Ascending aorta (tissue), 2 donors: ENCODE results near the gene OR2A14. TPM values are rescaled to one million over a fixed set of nuclear protein-coding genes. Genes with fewer than 3 reads are reported as not detected.
"Not testable (repeated sequence)": the region's sequence is repeated elsewhere in the genome, so short reads cannot be mapped to it uniquely, and the experiment has no call there.

Experiments used
- DNase-seq, 2 donors: peaks; one replicate each; pipeline ENCODE4 v3.0.0-alpha.2; 2019; ENCODE audit warnings: low spot score in 2 of 2
- H3K27ac ChIP-seq, 2 donors: fragments of 200-600 bp; sonication (generic); one replicate each; pipeline ENCODE4 v1.5.1; 2016 to 2017; ENCODE audit warnings: mild to moderate bottlenecking in 1 of 2
- H3K27me3 ChIP-seq: fragments of 200-600 bp; sonication (generic); one replicate; pipeline ENCODE4 v1.5.1; 2017
- H3K36me3 ChIP-seq, 2 donors: fragments of 200-600 bp; sonication (generic); one replicate each; pipeline ENCODE4 v1.5.1; 2016
- H3K4me1 ChIP-seq, 2 donors: fragments of 200-600 bp; sonication (generic); one replicate each; pipeline ENCODE4 v1.5.1; 2016 to 2017; ENCODE audit warnings: mild to moderate bottlenecking in 1 of 2
- H3K4me3 ChIP-seq, 2 donors: fragments of 200-600 bp; sonication (generic); one replicate each; pipeline ENCODE4 v1.5.1; 2016 to 2017; ENCODE audit warnings: mild to moderate bottlenecking in 1 of 2
- H3K9me3 ChIP-seq, 2 donors: fragments of 200-600 bp; sonication (generic); one replicate each; pipeline ENCODE4 v1.5.1; 2016
- CTCF ChIP-seq, 3 experiments: fragments of 200-600 bp in 2 of 3; fragments of 450-650 bp in 1 of 3; sonication (generic) in 2 of 3; IDR thresholded peaks; one replicate each; pipeline ENCODE4 v1.5.1; 2016 to 2019; ENCODE audit warnings: antibody characterized with exemption in 3 of 3, mild to moderate bottlenecking in 1 of 3, moderate library complexity in 1 of 3
- intact Hi-C: fragments of 100-400 bp; cut with DNase I; formaldehyde crosslinking; loops from one replicate; pipeline ENCODE4 v1.15.1; 2023
- total RNA-seq: library from RNA; depleted of rRNA; stranded (reverse); fragments of >200 nt; gene quantifications from one replicate; pipeline ENCODE4 v1.1.0, GENCODE V29; 2016

The OR2A14 gene
- total RNA-seq, 1 donor from 2014 or later: not detected

GRCh38 chr7:144158861-144159260, 35.9 kb downstream of the OR2A14 start:
- Histone ChIP-seq H3K27me3 (no peaks in the 10 kb centered on the region), H3K4me3 (no peak overlapping the region), H3K36me3 (no peaks in the 10 kb centered on the region), H3K4me1 (no peaks in the 10 kb centered on the region), H3K9me3 (no peaks in the 10 kb centered on the region), H3K27ac (no peak overlapping the region)
- TF ChIP-seq CTCF (IDR thresholded peaks at IDR 0.05): no peak
- intact Hi-C loops: no loop called here
- no peak for DNase-seq

DNA sequence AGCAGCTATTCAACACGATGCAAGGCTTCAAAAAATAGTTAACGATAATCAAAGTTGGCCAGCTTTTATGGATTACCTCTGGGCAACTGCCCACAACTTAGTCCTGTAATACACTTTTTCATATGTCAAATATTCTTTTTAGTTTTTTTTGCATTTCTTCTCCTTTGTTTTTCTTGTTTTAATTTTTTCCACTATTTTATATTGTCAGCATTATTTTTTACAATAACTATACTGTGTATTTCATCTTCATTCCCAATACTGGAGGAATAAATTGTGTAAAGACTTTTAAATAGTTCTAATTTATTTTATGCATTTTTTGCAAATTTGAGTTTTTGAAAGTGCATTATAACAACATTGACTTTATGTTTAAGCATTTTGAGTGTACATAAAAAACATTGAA, 41.8 kb downstream of the OR2A14 start:
- Histone ChIP-seq H3K36me3 (no peaks in the 10 kb centered on the region), H3K27ac (no peak overlapping the region), H3K4me1 (no peaks in the 10 kb centered on the region), H3K9me3 (no peaks in the 10 kb centered on the region), H3K4me3 (no peak overlapping the region), H3K27me3 (no peaks in the 10 kb centered on the region)
- intact Hi-C loops: no loop called here
- no peak for TF ChIP-seq CTCF (IDR thresholded peaks at IDR 0.05)
- DNase-seq: no peak

DNA sequence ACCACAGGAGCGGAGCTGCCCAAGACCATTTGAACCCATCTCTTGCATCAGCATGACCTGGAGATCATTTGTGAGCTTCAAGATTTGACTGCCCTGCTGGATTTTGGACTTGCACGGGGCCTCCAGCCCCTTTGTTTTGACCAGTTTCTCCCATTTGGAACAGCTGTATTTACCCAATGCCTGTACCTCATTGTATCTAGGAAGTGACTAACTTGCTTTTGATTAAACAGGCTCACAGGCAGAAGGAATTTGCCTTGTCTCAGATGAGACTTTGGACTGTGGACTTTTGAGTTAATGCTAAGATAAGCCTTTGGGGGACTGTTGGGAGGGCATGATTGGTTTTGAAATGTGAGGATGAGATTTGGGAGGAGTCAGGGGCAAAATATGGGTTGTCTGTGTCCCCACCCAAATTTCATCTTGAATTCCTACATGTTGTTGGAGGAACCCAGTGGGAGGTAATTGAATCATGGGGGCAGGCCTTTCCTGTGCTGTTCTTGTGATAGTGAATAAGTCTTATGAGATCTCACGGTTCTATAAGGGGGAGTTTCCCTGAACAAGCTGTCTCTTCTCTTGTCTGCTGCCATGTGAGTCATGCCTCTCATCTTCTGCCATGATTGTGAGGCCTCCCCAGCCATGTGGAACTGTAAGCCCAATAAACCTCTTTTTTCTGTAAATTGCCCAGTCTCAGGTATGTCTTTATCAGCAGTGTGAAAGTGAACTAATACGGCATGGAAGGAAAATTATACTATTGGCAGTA, 48.8 kb downstream of the OR2A14 start:
- intact Hi-C loops, H3K27me3 ChIP-seq, H3K9me3 ChIP-seq, DNase-seq, H3K4me1 ChIP-seq, H3K36me3 ChIP-seq, H3K27ac ChIP-seq, H3K4me3 ChIP-seq: not testable (repeated sequence)

- Histone ChIP-seq H3K27ac (no peak overlapping the region), H3K36me3 (no peaks in the 10 kb centered on the region), H3K4me3 (no peak overlapping the region), H3K4me1 (no peaks in the 10 kb centered on the region), H3K9me3 (no peaks in the 10 kb centered on the region), H3K27me3 (no peaks in the 10 kb centered on the region)
- intact Hi-C loops: loop anchor here (5.0 kb wide), 1 partner anchor 218 kb away; no protein-coding TSS in a partner anchor
- TF ChIP-seq CTCF (IDR thresholded peaks at IDR 0.05): no peak
- no peak for DNase-seq
These were observed 51.6 kb downstream of the OR2A14 start for GRCh38 chr7:144174613-144175012.

- H3K4me1 ChIP-seq, H3K27me3 ChIP-seq, DNase-seq, H3K36me3 ChIP-seq, H3K9me3 ChIP-seq, H3K4me3 ChIP-seq, H3K27ac ChIP-seq: not testable (repeated sequence)
- peak in 2 of 3 experiments; percentile 31 to 44 for TF ChIP-seq CTCF (IDR thresholded peaks at IDR 0.05)
- intact Hi-C loops: loop anchor here (5.0 kb wide), 1 partner anchor 214 kb away; no protein-coding TSS in a partner anchor
These were observed 55.6 kb downstream of the OR2A14 start for GRCh38 chr7:144178380-144179164.

DNA sequence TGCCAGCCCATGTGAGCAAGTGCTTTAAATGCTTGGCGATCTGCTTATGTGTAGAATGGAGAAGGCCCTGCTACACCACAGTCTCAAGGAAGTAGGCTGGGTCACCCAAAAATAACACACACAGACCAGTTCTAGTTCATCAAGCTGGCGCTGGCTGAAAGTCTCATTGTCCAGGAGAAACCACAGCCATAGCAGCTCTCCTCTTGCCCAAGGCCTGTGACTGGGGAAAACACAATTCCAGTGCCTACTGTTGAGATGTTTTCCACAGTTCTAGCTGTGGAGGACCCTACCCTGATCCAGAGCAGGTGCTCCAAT, 56.1 kb downstream of the OR2A14 start:
- not testable (repeated sequence) for H3K27me3 ChIP-seq, H3K36me3 ChIP-seq
- intact Hi-C loops: loop anchor here (5.0 kb wide), 1 partner anchor 213 kb away; no protein-coding TSS in a partner anchor

More for the DNA sequence above, 56.1 kb downstream of the OR2A14 start:
- DNase-seq, H3K9me3 ChIP-seq, H3K4me3 ChIP-seq, H3K4me1 ChIP-seq, H3K27ac ChIP-seq: not testable (repeated sequence)

Other genes starting within 250 kb of the OR2A14 start
- gene TCAF1, start 221.0 kb upstream of the OR2A14 start, total RNA-seq: 30.9 TPM
- not detected for gene OR2F2, start 187.9 kb upstream of the OR2A14 start, total RNA-seq
- gene OR2F1, start 168.3 kb upstream of the OR2A14 start, total RNA-seq: not detected
- gene OR6B1, start 122.9 kb upstream of the OR2A14 start, total RNA-seq: not detected
- gene OR2A5, start 74.2 kb upstream of the OR2A14 start, total RNA-seq: not detected
- not detected for gene OR2A25, start 53.4 kb upstream of the OR2A14 start, total RNA-seq
- not detected for gene OR2A12, start 36.9 kb upstream of the OR2A14 start, total RNA-seq
- gene OR2A2, start 13.6 kb upstream of the OR2A14 start, total RNA-seq: not detected
- not detected for gene CTAGE4, start 60.3 kb downstream of the OR2A14 start, total RNA-seq
- gene ARHGEF35, start 72.7 kb downstream of the OR2A14 start, total RNA-seq: 0.75 TPM
- gene OR2A42, start 116.4 kb downstream of the OR2A14 start, total RNA-seq: not detected
- gene OR2A7, start 141.6 kb downstream of the OR2A14 start, total RNA-seq: 4.9 TPM
- gene CTAGE8, start 146.1 kb downstream of the OR2A14 start, total RNA-seq: not detected
- gene OR2A1, start 189.2 kb downstream of the OR2A14 start, total RNA-seq: not detected
- gene ARHGEF5, start 232.2 kb downstream of the OR2A14 start, total RNA-seq: 3.5 TPM